ENCODE results near the gene C2orf49. TPM values are rescaled to one million over a fixed set of nuclear protein-coding genes. Genes with fewer than 3 reads are reported as not detected.

C2orf49 gene
- total RNA-seq, 1 experiment from 2014 or later: 20.0 TPM

- Histone ChIP-seq H3K9me3 (ENCODE audit: control insufficient read depth, insufficient read depth, low read depth, low read length) (no peaks in the 10 kb centered on the region), H3K4me1 (ENCODE audit: control insufficient read depth, insufficient read depth, low read length) (peaks cover 99% of the 10 kb centered on the region), H3K27ac (ENCODE audit: low read length) (peak overlapping the region; percentile 100), H3K36me3 (ENCODE audit: control insufficient read depth, insufficient read depth, low read length) (peaks cover 57% of the 10 kb centered on the region), H3K27me3 (ENCODE audit: control insufficient read depth, insufficient read depth, low read length) (no peaks in the 10 kb centered on the region), H3K4me3 (ENCODE audit: low read depth in 2 of 2, low read length in 2 of 2) (no peak overlapping the region)
- in situ Hi-C loops (cut with HindIII; ENCODE audit: low pct_unique_long_range_greater_than_20kb, low sequenced_read_pairs) (no loop called here), intact Hi-C loops (cut with micrococcal nuclease; ENCODE audit: unreplicated experiment) (no loop called here)
- TF ChIP-seq SIN3A (IDR thresholded peaks at IDR 0.05; ENCODE audit: borderline replicate concordance, insufficient read depth, low read depth, low read length) (0 out of 2 replicates have a peak, but pooled peaks have one; percentile 16), POLR2AphosphoS5 (IDR thresholded peaks at IDR 0.05; ENCODE audit: low read depth, low read length) (0 out of 2 replicates have a peak, but pooled peaks have one; percentile 5), REST (IDR thresholded peaks at IDR 0.05; ENCODE audit: insufficient read depth in 1 of 2, low read depth in 2 of 2, low read length in 1 of 2) (no peak)
- TF ChIP-seq, protein P1, sequence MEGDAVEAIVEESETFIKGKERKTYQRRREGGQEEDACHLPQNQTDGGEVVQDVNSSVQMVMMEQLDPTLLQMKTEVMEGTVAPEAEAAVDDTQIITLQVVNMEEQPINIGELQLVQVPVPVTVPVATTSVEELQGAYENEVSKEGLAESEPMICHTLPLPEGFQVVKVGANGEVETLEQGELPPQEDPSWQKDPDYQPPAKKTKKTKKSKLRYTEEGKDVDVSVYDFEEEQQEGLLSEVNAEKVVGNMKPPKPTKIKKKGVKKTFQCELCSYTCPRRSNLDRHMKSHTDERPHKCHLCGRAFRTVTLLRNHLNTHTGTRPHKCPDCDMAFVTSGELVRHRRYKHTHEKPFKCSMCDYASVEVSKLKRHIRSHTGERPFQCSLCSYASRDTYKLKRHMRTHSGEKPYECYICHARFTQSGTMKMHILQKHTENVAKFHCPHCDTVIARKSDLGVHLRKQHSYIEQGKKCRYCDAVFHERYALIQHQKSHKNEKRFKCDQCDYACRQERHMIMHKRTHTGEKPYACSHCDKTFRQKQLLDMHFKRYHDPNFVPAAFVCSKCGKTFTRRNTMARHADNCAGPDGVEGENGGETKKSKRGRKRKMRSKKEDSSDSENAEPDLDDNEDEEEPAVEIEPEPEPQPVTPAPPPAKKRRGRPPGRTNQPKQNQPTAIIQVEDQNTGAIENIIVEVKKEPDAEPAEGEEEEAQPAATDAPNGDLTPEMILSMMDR (IDR thresholded peaks at IDR 0.05): no peak
- DNase-seq (ENCODE audit: low read depth, low spot score) (no peak), ATAC-seq (peak; percentile 4; the same call in 1 of the 2 replicates)
- ChIA-PET CTCF (no interaction called here), POLR2A (no interaction called here)
- no TSS peak for BruUV-seq (replicated peaks)
These were observed 43.8 kb downstream of the C2orf49 start for GRCh38 chr2:105381101-105381668.

DNA sequence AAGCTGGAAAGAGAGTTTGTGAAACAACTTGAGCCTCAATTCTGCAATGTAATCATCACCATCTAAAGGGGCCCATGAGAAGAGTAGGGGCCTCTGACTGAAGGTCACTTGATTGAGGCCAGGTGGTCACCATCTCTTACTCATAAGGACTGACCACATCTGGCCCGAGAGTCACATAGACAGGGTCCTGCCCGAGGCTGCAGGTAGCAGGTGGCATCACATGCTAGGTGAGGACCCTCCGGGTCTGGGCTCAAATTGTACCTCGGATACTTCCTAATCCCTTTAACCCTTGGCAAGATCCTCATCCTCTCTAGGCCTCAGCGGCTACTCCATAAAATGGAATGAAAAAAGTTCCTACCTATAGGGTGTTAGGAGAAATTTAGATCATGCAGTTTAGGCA, 44.8 kb downstream of the C2orf49 start:
- Histone ChIP-seq H3K27me3 (ENCODE audit: control insufficient read depth, insufficient read depth, low read length) (no peaks in the 10 kb centered on the region), H3K36me3 (ENCODE audit: control insufficient read depth, insufficient read depth, low read length) (peaks cover 55% of the 10 kb centered on the region), H3K4me3 (ENCODE audit: low read depth in 2 of 2, low read length in 2 of 2) (no peak overlapping the region), H3K27ac (ENCODE audit: low read length) (peak overlapping the region; percentile 100), H3K9me3 (ENCODE audit: control insufficient read depth, insufficient read depth, low read depth, low read length) (no peaks in the 10 kb centered on the region), H3K4me1 (ENCODE audit: control insufficient read depth, insufficient read depth, low read length) (peaks cover 98% of the 10 kb centered on the region)
- CTCF ChIA-PET: no interaction called here
- POLR2A ChIA-PET: no interaction called here
- TF ChIP-seq REST (IDR thresholded peaks at IDR 0.05; ENCODE audit: insufficient read depth in 1 of 2, low read depth in 2 of 2, low read length in 1 of 2): no peak
- TF ChIP-seq TCF7L2 (IDR thresholded peaks at IDR 0.05; ENCODE audit: low read depth, low read length): no peak
- TF ChIP-seq POLR2AphosphoS5 (IDR thresholded peaks at IDR 0.05; ENCODE audit: low read depth, low read length): peak; percentile 56
- no peak for TF ChIP-seq SIN3A (IDR thresholded peaks at IDR 0.05; ENCODE audit: borderline replicate concordance, insufficient read depth, low read depth, low read length)
- TF ChIP-seq, protein P1 (IDR thresholded peaks at IDR 0.05): no peak
- DNase-seq (ENCODE audit: low read depth, low spot score) (no peak), ATAC-seq (no peak)
- TSS peak; percentile 0 for BruUV-seq (replicated peaks)
- intact Hi-C loops (cut with micrococcal nuclease; ENCODE audit: unreplicated experiment): no loop called here
- in situ Hi-C loops (cut with HindIII; ENCODE audit: low pct_unique_long_range_greater_than_20kb, low sequenced_read_pairs): no loop called here

Data from Panc1 (cell line).